GM18508 (cell line): Measurements from ENCODE around the gene ZNF593.

Source experiments
- ATAC-seq: cut with Tn5 transposase; IDR thresholded peaks from one replicate; pipeline ENCODE4 v1.9.1; 2021; ENCODE audit warnings: moderate number of reproducible peaks; ENCODE audit not compliant: insufficient read depth, unreplicated experiment

Gene ZNF593

GRCh38 chr1:26169669-26170471 lies at the start of gene ZNF593:
Gene ZNF593 (plus strand): TSS chr1:26169908. CDS start chr1:26169984, 76 bp downstream.
- ATAC-seq: peak; percentile 52

- no peak for ATAC-seq
Observed at GRCh38 chr1:26121854-26122773, 47.6 kb upstream of the ZNF593 start.

GRCh38 chr1:26122988-26123973 lies 46.4 kb upstream of the ZNF593 start:
- no peak for ATAC-seq

GRCh38 chr1:26124418-26125331 lies 45.0 kb upstream of the ZNF593 start:
- ATAC-seq: no peak

- no peak for ATAC-seq
Observed at GRCh38 chr1:26125382-26125781, 44.3 kb upstream of the ZNF593 start.

- no peak for ATAC-seq
Observed at GRCh38 chr1:26125946-26126320, 43.8 kb upstream of the ZNF593 start.

GRCh38 chr1:26126321-26127084 lies 43.2 kb upstream of the ZNF593 start:
- ATAC-seq: no peak

- ATAC-seq: no peak
Observed at GRCh38 chr1:26127235-26128163, 42.2 kb upstream of the ZNF593 start.

- no peak for ATAC-seq
Observed at GRCh38 chr1:26129778-26130177, 39.9 kb upstream of the ZNF593 start.

GRCh38 chr1:26130695-26131094 lies 39.0 kb upstream of the ZNF593 start:
- no peak for ATAC-seq

- no peak for ATAC-seq
Observed at GRCh38 chr1:26132128-26132833, 37.4 kb upstream of the ZNF593 start.

GRCh38 chr1:26132834-26133167 lies 36.9 kb upstream of the ZNF593 start:
- no peak for ATAC-seq

GRCh38 chr1:26134466-26134865 lies 35.2 kb upstream of the ZNF593 start:
- ATAC-seq: no peak

GRCh38 chr1:26138974-26139558 lies 30.6 kb upstream of the ZNF593 start:
- ATAC-seq: no peak

GRCh38 chr1:26142159-26142558 lies 27.5 kb upstream of the ZNF593 start:
- ATAC-seq: no peak
